Right lobe of liver (tissue), 6 donors: Measurements from ENCODE around the gene RPP38. TPM values are rescaled to one million over a fixed set of nuclear protein-coding genes. Genes with fewer than 3 reads are reported as not detected.

Experiments
- ATAC-seq, 4 donors: fragments of 200-7000 bp; cut with Tn5 transposase; one replicate each; pipeline ENCODE4 v1.9.1; 2020; ENCODE audit warnings: mild to moderate bottlenecking in 4 of 4, moderate library complexity in 4 of 4
- DNase-seq, 3 donors: peaks; one replicate each; pipeline ENCODE4 v3.0.0-alpha.2; 2020
- H3K27ac ChIP-seq, 3 donors: fragments of 200-600 bp; one replicate each; pipeline ENCODE4 v1.8.0; 2022
- H3K27me3 ChIP-seq, 2 donors: fragments of 200-600 bp; one replicate each; pipeline ENCODE4 v1.8.0; 2022
- H3K36me3 ChIP-seq, 4 donors: fragments of 200-600 bp; sonication (generic) in 1 of 4; one replicate each; pipeline versions ENCODE4 v1.5.1 to v1.8.0; 2017 to 2022; ENCODE audit warnings: control low read depth in 1 of 4
- H3K4me1 ChIP-seq, 4 donors: fragments of 200-600 bp; sonication (generic) in 1 of 4; one replicate each; pipeline versions ENCODE4 v1.5.1 to v1.8.0; 2017 to 2022; ENCODE audit warnings: control low read depth in 1 of 4
- H3K4me3 ChIP-seq, 3 donors: fragments of 200-600 bp; one replicate each; pipeline ENCODE4 v1.8.0; 2022
- H3K9me3 ChIP-seq, 4 donors: fragments of 200-600 bp; sonication (generic) in 1 of 4; one replicate each; pipeline versions ENCODE4 v1.5.1 to v1.8.0; 2017 to 2022; ENCODE audit warnings: control low read depth in 1 of 4
- CTCF ChIP-seq, 4 donors: fragments of 200-600 bp in 3 of 4; fragments of 450-650 bp in 1 of 4; IDR thresholded peaks; one replicate each; pipeline versions ENCODE4 v1.5.1 to v1.8.0; 2016 to 2022; ENCODE audit warnings: antibody characterized with exemption in 4 of 4, mild to moderate bottlenecking in 2 of 4
- POLR2A ChIP-seq: fragments of 450-650 bp; IDR thresholded peaks from one replicate; pipeline ENCODE4 v1.6.1; 2017; ENCODE audit warnings: antibody characterized with exemption, mild to moderate bottlenecking
- WGBS: methylation state at CpG from one replicate; pipeline ENCODE4 v1.1.6; 2018; ENCODE audit warnings: low coverage, low lambda C conversion rate; ENCODE audit not compliant: insufficient coverage; ENCODE audit errors: missing lambda C conversion rate; 5-methylcytosine and 5-hydroxymethylcytosine counted together
- intact Hi-C, 2 donors: fragments of 100-400 bp; cut with DNase I; formaldehyde crosslinking; loops; one replicate each; pipeline versions ENCODE4 v1.11.2 to v1.14.1; 2022
- total RNA-seq, 6 experiments: library from RNA; depleted of rRNA in 2 of 6; stranded (reverse); fragments of >200 nt in 2 of 6; fragmentation: NEBNext Ultra II Directional in 3 of 6; extraction: Animal tissue kit (Norgen Biotek cat#: 25700) in 3 of 6; gene quantifications; one replicate each; pipeline versions ENCODE4 v1.1.0 to v1.2.4, GENCODE V29; 2016 to 2023
- donor health status: DM: no; HTN: yes; CAD: no.
- donor health status: DM: no; HTN: no; CAD: no.
- donor health status: DM: no; HTN: no; CAD: no.
- donor health status: DM: no; HTN: yes; CAD: no.
- donor health status: DM: no; HTN: yes; CAD: no.

Gene RPP38
- total RNA-seq, 6 experiments from 2014 or later = 5.4 to 9.4 (median 6.9) TPM

- WGBS = 100% methylated on average over 1 of the region's 1 CpG
- DNase-seq (no peak), ATAC-seq (peak in 2 of 4 donors; percentile 55 to 56)
- Histone ChIP-seq H3K9me3 (no peaks in the 10 kb centered on the region), H3K4me1 (peaks cover 0 to 25% (median 0%) of the 10 kb centered on the region in 4 donors), H3K27me3 (no peaks in the 10 kb centered on the region), H3K36me3 (peaks cover 0 to 36% (median 15%) of the 10 kb centered on the region in 4 donors), H3K27ac (peak overlapping the region in 2 of 3 donors; percentile 9 to 53), H3K4me3 (no peak overlapping the region)
- intact Hi-C loops = no loop called here
- no peak for TF ChIP-seq CTCF (IDR thresholded peaks at IDR 0.05)
Measured at GRCh38 chr10:15137636-15138035, 40.5 kb downstream of the RPP38 start.

- Histone ChIP-seq H3K4me3 (no peak overlapping the region), H3K9me3 (no peaks in the 10 kb centered on the region), H3K4me1 (peaks cover 0 to 31% (median 0%) of the 10 kb centered on the region in 4 donors), H3K27me3 (no peaks in the 10 kb centered on the region), H3K36me3 (peaks cover 0 to 8% (median 2%) of the 10 kb centered on the region in 4 donors), H3K27ac (no peak overlapping the region)
- DNase-seq (no peak), ATAC-seq (no peak)
- 92% methylated on average over 5 of the region's 7 CpGs for WGBS
- TF ChIP-seq CTCF (IDR thresholded peaks at IDR 0.05) (no peak), POLR2A (no peak)
- intact Hi-C loops = no loop called here
Measured at GRCh38 chr10:15140698-15141097, 43.5 kb downstream of the RPP38 start.

GRCh38 chr10:15141136-15142054 is 44.2 kb downstream of the RPP38 start:
- ATAC-seq (no peak), DNase-seq (no peak)
- WGBS = 79% methylated on average over 16 of the region's 16 CpGs
- Histone ChIP-seq H3K4me1 (peaks cover 0 to 30% (median 0%) of the 10 kb centered on the region in 4 donors), H3K27me3 (no peaks in the 10 kb centered on the region), H3K9me3 (no peaks in the 10 kb centered on the region), H3K4me3 (no peak overlapping the region), H3K36me3 (peaks cover 0 to 8% (median 2%) of the 10 kb centered on the region in 4 donors), H3K27ac (no peak overlapping the region)
- TF ChIP-seq CTCF (IDR thresholded peaks at IDR 0.05) (no peak), POLR2A (no peak)
- intact Hi-C loops = no loop called here

- no peak for TF ChIP-seq POLR2A
- TF ChIP-seq CTCF (IDR thresholded peaks at IDR 0.05) = no peak
- intact Hi-C loops = no loop called here
- ATAC-seq (no peak), DNase-seq (no peak)
- no peaks in the 10 kb centered on the region for H3K9me3 ChIP-seq
- no peak overlapping the region for H3K4me3 ChIP-seq
- no peak overlapping the region for H3K27ac ChIP-seq
- peaks cover 0 to 8% (median 2%) of the 10 kb centered on the region in 4 donors for H3K36me3 ChIP-seq
- peaks cover 0 to 13% (median 0%) of the 10 kb centered on the region in 4 donors for H3K4me1 ChIP-seq
- WGBS = 86% methylated on average over 4 of the region's 4 CpGs
- H3K27me3 ChIP-seq = no peaks in the 10 kb centered on the region
Measured at GRCh38 chr10:15144788-15145187, 47.6 kb downstream of the RPP38 start.
